ENCODE data around the gene BAAT. TPM values are rescaled to one million over a fixed set of nuclear protein-coding genes. Genes with fewer than 3 reads are reported as not detected.

The BAAT gene
- total RNA-seq, 1 donor = not detected

GRCh38 chr9:101415578-101415977 lies 30.8 kb upstream of the BAAT start:
- H3K4me3 ChIP-seq (ENCODE audit: low read depth, low read length) = no peak overlapping the region
- TF ChIP-seq CTCF (IDR thresholded peaks at IDR 0.05; ENCODE audit: insufficient read depth, low read length) = no peak
- DNase-seq (ENCODE audit: low read depth) = no peak

- TF ChIP-seq CTCF (IDR thresholded peaks at IDR 0.05; ENCODE audit: insufficient read depth, low read length) = no peak
- H3K4me3 ChIP-seq (ENCODE audit: low read depth, low read length) = no peak overlapping the region
- DNase-seq (ENCODE audit: low read depth) = no peak
Measured at GRCh38 chr9:101414839-101415238, 30.0 kb upstream of the BAAT start.

- TF ChIP-seq CTCF (IDR thresholded peaks at IDR 0.05; ENCODE audit: insufficient read depth, low read length) = no peak
- peak; percentile 20 for DNase-seq (ENCODE audit: low read depth)
- H3K4me3 ChIP-seq (ENCODE audit: low read depth, low read length) = no peak overlapping the region
Measured at GRCh38 chr9:101409079-101409477, 24.3 kb upstream of the BAAT start.

- TF ChIP-seq CTCF (IDR thresholded peaks at IDR 0.05; ENCODE audit: insufficient read depth, low read length) = no peak
Measured at GRCh38 chr9:101408374-101409078, 23.7 kb upstream of the BAAT start.

GRCh38 chr9:101403516-101404285 lies 18.9 kb upstream of the BAAT start:
- no peak overlapping the region for H3K4me3 ChIP-seq (ENCODE audit: low read depth, low read length)
- no peak for TF ChIP-seq CTCF (IDR thresholded peaks at IDR 0.05; ENCODE audit: insufficient read depth, low read length)
- no peak for DNase-seq (ENCODE audit: low read depth)

More at GRCh38 chr9:101408374-101409078, 23.7 kb upstream of the BAAT start:
- no peak overlapping the region for H3K4me3 ChIP-seq (ENCODE audit: low read depth, low read length)
- no peak for DNase-seq (ENCODE audit: low read depth)

GRCh38 chr9:101400120-101400519 lies 15.3 kb upstream of the BAAT start:
- no peak for TF ChIP-seq CTCF (IDR thresholded peaks at IDR 0.05; ENCODE audit: insufficient read depth, low read length)

More at GRCh38 chr9:101400120-101400519, 15.3 kb upstream of the BAAT start:
- DNase-seq (ENCODE audit: low read depth) = peak; percentile 10
- peak overlapping the region; percentile 83 for H3K4me3 ChIP-seq (ENCODE audit: low read depth, low read length)
